Adrenal gland (tissue), 12 donors: ENCODE data around the gene DHRS3. TPM values are rescaled to one million over a fixed set of nuclear protein-coding genes. Genes with fewer than 3 reads are reported as not detected.
"Not testable (repeated sequence)": the region's sequence is repeated elsewhere in the genome, so short reads cannot be mapped to it uniquely, and the experiment has no call there.

Experiments used
- DNase-seq, 7 donors: peaks; one replicate each; pipeline ENCODE4 v3.0.0-alpha.2; 2019 to 2020
- H3K27ac ChIP-seq, 5 donors: fragments of 200-600 bp; sonication (generic) in 4 of 5; 1 replicate in 3 of 5; 2 replicates in 2 of 5; pipeline versions ENCODE4 v1.5.1 to v1.8.0; 2016 to 2020; ENCODE audit warnings: mild to moderate bottlenecking in 1 of 5
- H3K27me3 ChIP-seq: fragments of 200-600 bp; 2 replicates; pipeline ENCODE4 v1.8.0; 2021
- H3K36me3 ChIP-seq, 2 donors: fragments of 200-600 bp; replicated peaks in 1 of 2; 1 replicate in 1 of 2; 2 replicates in 1 of 2; pipeline versions ENCODE4 v1.5.1 to v1.8.0; 2018 to 2022
- H3K4me1 ChIP-seq, 2 donors: fragments of 200-600 bp; replicated peaks in 1 of 2; 1 replicate in 1 of 2; 2 replicates in 1 of 2; pipeline versions ENCODE4 v1.5.1 to v1.8.0; 2018 to 2021
- H3K4me3 ChIP-seq, 4 donors: fragments of 200-600 bp; sonication (generic) in 3 of 4; one replicate each; pipeline ENCODE4 v1.5.1; 2016 to 2018
- H3K9me3 ChIP-seq, 3 donors: fragments of 200-600 bp; sonication (generic) in 1 of 3; replicated peaks in 1 of 3; 1 replicate in 2 of 3; 2 replicates in 1 of 3; pipeline versions ENCODE4 v1.5.1 to v1.8.0; 2016 to 2021
- POLR2A ChIP-seq, 2 donors: fragments of 450-650 bp; IDR thresholded peaks; one replicate each; pipeline ENCODE4 v1.6.1; 2017; ENCODE audit warnings: antibody characterized with exemption in 2 of 2, mild to moderate bottlenecking in 2 of 2, moderate library complexity in 1 of 2
- WGBS, 4 donors: extraction: QIAGEN DNeasy Blood & Tissue Kit in 2 of 4; methylation state at CpG; one replicate each; pipeline versions ENCODE4 v1.1.5 to v1.1.7; 2013 to 2017; 5-methylcytosine and 5-hydroxymethylcytosine counted together
- intact Hi-C, 2 donors: fragments of 100-400 bp; cut with DNase I; formaldehyde crosslinking; loops; one replicate each; pipeline versions ENCODE4 v1.14.1 to v1.15.0; 2022 to 2023
- polyA plus RNA-seq, 3 donors: library from polyadenylated mRNA; stranded (reverse); fragments of 200-250 nt in 2 of 3; fragments of 350-450 nt in 1 of 3; fragmentation: Illumina TruSeq in 1 of 3; extraction: RNeasy Lipid Tissue Mini Kit (QIAGEN cat#74804) in 1 of 3; gene quantifications; one replicate each; pipeline ENCODE4 v1.2.3, GENCODE V29; 2013 to 2014
- total RNA-seq, 9 donors: library from RNA; depleted of rRNA in 4 of 9; stranded (reverse); fragments of >200 nt in 4 of 9; fragments of 120-200 nt in 1 of 9; fragmentation: NEBNext Ultra II Directional in 1 of 9; extraction: Animal tissue kit (Norgen Biotek cat#: 25700) in 1 of 9; gene quantifications; one replicate each; pipeline versions ENCODE4 v1.1.0 to v1.2.4, GENCODE V29; 2013 to 2023
- TF ChIP-seq, protein P1 (sequence below), 6 experiments: fragments of 450-650 bp in 4 of 6; fragments of 200-600 bp in 2 of 6; sonication (generic) in 1 of 6; IDR thresholded peaks; 1 replicate in 5 of 6; 2 replicates in 1 of 6; pipeline versions ENCODE4 v1.5.1 to v1.8.0; 2016 to 2021; ENCODE audit warnings: antibody characterized with exemption in 6 of 6, mild to moderate bottlenecking in 2 of 6, moderate library complexity in 1 of 6
- donor health status: healthy with polysubstance abuse.
- donor health status: Bipolar disorder and iron deficiency.
- donor health status: DM: yes; HTN: yes; CAD: no.
- donor health status: DM: no; HTN: no; CAD: no.
- donor health status: DM: no; HTN: no; CAD: no.
- donor health status: DM: yes; HTN: yes; CAD: no.

Gene DHRS3
- total and polyA plus RNA-seq, 12 donors: 7.7 to 72.4 (median 41.3) TPM

DNA sequence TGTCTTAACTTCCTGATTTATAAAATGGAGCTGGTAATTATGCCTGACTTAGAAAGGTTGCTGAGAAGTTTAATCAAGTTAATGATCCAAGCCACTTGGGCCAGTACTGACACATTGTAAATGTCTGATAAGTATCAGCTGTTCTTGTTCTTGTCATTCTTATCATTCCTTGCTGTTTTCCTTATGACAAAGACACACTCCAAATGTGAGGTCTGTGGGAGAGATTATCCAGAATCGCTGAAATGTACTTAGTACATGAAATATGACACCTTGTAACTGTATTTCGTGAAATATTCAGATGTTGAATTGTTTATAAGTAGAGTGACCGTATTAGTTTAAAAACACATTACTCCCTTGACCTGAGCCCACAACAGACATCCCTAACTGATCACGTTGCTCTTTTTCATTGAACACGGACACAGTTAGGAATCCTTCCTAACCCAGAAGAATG lies 32.0 kb upstream of the DHRS3 start:
- Histone ChIP-seq H3K27ac (no peak overlapping the region), H3K9me3 (no peaks in the 10 kb centered on the region), H3K4me3 (no peak overlapping the region), H3K36me3 (no peaks in the 10 kb centered on the region), H3K27me3 (peaks cover 3% of the 10 kb centered on the region), H3K4me1 (no peaks in the 10 kb centered on the region)
- intact Hi-C loops: loop anchor here (10.0 kb wide), 2 partner anchors 335 to 375 kb away; no protein-coding TSS in a partner anchor
- 53 to 69% (median 60%) methylated on average over 5 of the region's 5 CpGs for WGBS, 4 donors
- DNase-seq: no peak
- TF ChIP-seq, protein P1, sequence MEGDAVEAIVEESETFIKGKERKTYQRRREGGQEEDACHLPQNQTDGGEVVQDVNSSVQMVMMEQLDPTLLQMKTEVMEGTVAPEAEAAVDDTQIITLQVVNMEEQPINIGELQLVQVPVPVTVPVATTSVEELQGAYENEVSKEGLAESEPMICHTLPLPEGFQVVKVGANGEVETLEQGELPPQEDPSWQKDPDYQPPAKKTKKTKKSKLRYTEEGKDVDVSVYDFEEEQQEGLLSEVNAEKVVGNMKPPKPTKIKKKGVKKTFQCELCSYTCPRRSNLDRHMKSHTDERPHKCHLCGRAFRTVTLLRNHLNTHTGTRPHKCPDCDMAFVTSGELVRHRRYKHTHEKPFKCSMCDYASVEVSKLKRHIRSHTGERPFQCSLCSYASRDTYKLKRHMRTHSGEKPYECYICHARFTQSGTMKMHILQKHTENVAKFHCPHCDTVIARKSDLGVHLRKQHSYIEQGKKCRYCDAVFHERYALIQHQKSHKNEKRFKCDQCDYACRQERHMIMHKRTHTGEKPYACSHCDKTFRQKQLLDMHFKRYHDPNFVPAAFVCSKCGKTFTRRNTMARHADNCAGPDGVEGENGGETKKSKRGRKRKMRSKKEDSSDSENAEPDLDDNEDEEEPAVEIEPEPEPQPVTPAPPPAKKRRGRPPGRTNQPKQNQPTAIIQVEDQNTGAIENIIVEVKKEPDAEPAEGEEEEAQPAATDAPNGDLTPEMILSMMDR (IDR thresholded peaks at IDR 0.05): no peak
- no peak for TF ChIP-seq POLR2A (IDR thresholded peaks at IDR 0.05)

GRCh38 chr1:12648741-12649140 lies 30.7 kb upstream of the DHRS3 start:
- DNase-seq: no peak
- TF ChIP-seq, protein P1 (IDR thresholded peaks at IDR 0.05): no peak
- Histone ChIP-seq H3K4me1 (no peaks in the 10 kb centered on the region), H3K9me3 (no peaks in the 10 kb centered on the region), H3K4me3 (no peak overlapping the region), H3K27ac (no peak overlapping the region), H3K36me3 (no peaks in the 10 kb centered on the region), H3K27me3 (peaks cover 3% of the 10 kb centered on the region)
- intact Hi-C loops: no loop called here
- 83 to 90% (median 85%) methylated on average over 7 of the region's 7 CpGs for WGBS, 4 donors

DNA sequence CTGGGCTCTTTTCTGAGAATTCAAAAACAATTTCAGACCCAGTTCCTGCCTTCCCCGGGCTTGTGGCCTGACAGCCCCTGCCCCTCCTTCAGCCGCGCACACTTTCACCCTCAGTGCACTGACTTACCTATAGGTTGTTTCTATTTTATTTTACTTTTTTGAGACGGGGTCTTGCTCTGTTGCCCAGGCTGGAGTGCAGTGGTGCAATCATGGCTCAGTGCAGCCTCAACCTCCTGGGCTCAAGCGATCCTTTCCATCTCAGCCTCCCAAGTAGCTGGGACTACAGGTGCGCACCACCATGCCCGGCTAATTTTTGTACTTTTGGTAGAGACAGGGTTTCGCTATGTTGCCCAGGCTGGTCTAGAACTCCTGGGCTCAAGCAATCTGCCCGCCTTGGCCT lies 27.4 kb upstream of the DHRS3 start:
- H3K4me1 ChIP-seq, H3K27me3 ChIP-seq, H3K4me3 ChIP-seq, intact Hi-C loops, H3K36me3 ChIP-seq, H3K27ac ChIP-seq, DNase-seq, H3K9me3 ChIP-seq: not testable (repeated sequence)
- 87 to 94% (median 90%) methylated on average over 9 of the region's 9 CpGs for WGBS, 4 donors

DNA sequence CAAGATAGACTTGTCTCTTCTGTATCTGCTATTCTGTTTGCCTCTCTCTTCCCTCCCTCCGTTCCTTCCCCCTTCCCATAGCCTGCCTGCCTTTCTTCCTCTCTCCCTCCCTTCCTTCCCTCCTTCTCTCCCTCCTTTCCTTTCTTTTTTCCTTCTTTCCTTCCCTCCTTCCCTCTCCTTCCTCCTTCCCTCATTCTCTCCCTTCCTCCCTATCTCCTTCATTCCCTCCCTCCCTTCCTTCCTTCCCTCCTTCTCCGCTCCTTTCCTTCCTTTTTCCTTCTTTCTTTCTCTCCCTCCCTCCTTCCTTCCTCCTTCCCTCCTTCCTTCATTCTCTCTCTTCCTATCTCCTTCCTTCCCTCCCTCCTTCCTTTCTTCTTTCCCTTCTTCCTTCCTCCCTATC lies 26.8 kb upstream of the DHRS3 start:
- Histone ChIP-seq H3K27ac (no peak overlapping the region), H3K4me1 (no peaks in the 10 kb centered on the region), H3K27me3 (no peaks in the 10 kb centered on the region), H3K36me3 (no peaks in the 10 kb centered on the region), H3K4me3 (no peak overlapping the region), H3K9me3 (peaks cover 0 to 15% (median 0%) of the 10 kb centered on the region in 3 donors)
- intact Hi-C loops: no loop called here
- TF ChIP-seq, protein P1 (IDR thresholded peaks at IDR 0.05): no peak
- TF ChIP-seq POLR2A (IDR thresholded peaks at IDR 0.05): no peak
- WGBS, 4 donors: 85 to 91% (median 88%) methylated on average over 2 of the region's 2 CpGs
- DNase-seq: no peak

- no peak overlapping the region for H3K4me3 ChIP-seq
- intact Hi-C loops: no loop called here
- TF ChIP-seq POLR2A (IDR thresholded peaks at IDR 0.05): no peak
- TF ChIP-seq, protein P1 (IDR thresholded peaks at IDR 0.05): no peak
- 85 to 92% (median 89%) methylated on average over 2 of the region's 2 CpGs for WGBS, 4 donors
- H3K27me3 ChIP-seq: no peaks in the 10 kb centered on the region
- DNase-seq: no peak
- peaks cover 0 to 20% (median 0%) of the 10 kb centered on the region in 3 donors for H3K9me3 ChIP-seq
- H3K27ac ChIP-seq: no peak overlapping the region
- H3K4me1 ChIP-seq: no peaks in the 10 kb centered on the region
- no peaks in the 10 kb centered on the region for H3K36me3 ChIP-seq
Measured at GRCh38 chr1:12644237-12644636, 26.2 kb upstream of the DHRS3 start.
